Measurements from ENCODE around the gene SPG11. TPM values are rescaled to one million over a fixed set of nuclear protein-coding genes. Genes with fewer than 3 reads are reported as not detected.

SPG11 gene
- total and polyA plus RNA-seq, 4 donors = 17.3 to 65.3 (median 31.3) TPM

- TF ChIP-seq ATF3 (IDR thresholded peaks at IDR 0.05) (no peak), CTCF (IDR thresholded peaks at IDR 0.05; ENCODE audit: low read depth, low read length, missing input control) (no peak), HNF4G (IDR thresholded peaks at IDR 0.05) (no peak), NR2F2 (IDR thresholded peaks at IDR 0.05) (no peak)
These were observed 43.4 kb downstream of the SPG11 start (continued) for GRCh38 chr15:44620081-44620480.

- peaks cover 14 to 62% (median 46%) of the 10 kb centered on the region in 4 donors for H3K36me3 ChIP-seq (ENCODE audit: control insufficient read depth in 4 of 4, insufficient read depth in 3 of 4, low read depth in 1 of 4, low read length in 3 of 4)
- DNase-seq (ENCODE audit: low spot score) = no peak
These were observed 46.5 kb downstream of the SPG11 start for GRCh38 chr15:44616974-44617373.

More at GRCh38 chr15:44616974-44617373, 46.5 kb downstream of the SPG11 start:
- TF ChIP-seq GABPA (IDR thresholded peaks at IDR 0.05 in 1 of 2, conservative IDR thresholded peaks at IDR 0.05 in 1 of 2) (no peak), YY1 (IDR thresholded peaks at IDR 0.05) (no peak), MAX (IDR thresholded peaks at IDR 0.05) (no peak), REST (IDR thresholded peaks at IDR 0.05) (no peak), RXRA (IDR thresholded peaks at IDR 0.05) (no peak), ATF3 (IDR thresholded peaks at IDR 0.05) (no peak), SP1 (IDR thresholded peaks at IDR 0.05) (no peak), NR2F2 (IDR thresholded peaks at IDR 0.05) (no peak), ZBTB33 (IDR thresholded peaks at IDR 0.05) (no peak), CTCF (IDR thresholded peaks at IDR 0.05; ENCODE audit: low read depth, low read length, missing input control) (no peak), HNF4A (conservative IDR thresholded peaks at IDR 0.05) (no peak), RAD21 (IDR thresholded peaks at IDR 0.05) (no peak), FOXA2 (IDR thresholded peaks at IDR 0.05) (no peak), JUND (IDR thresholded peaks at IDR 0.05) (no peak), EGR1 (IDR thresholded peaks at IDR 0.05; ENCODE audit: low read depth in 2 of 2) (no peak), TAF1 (conservative IDR thresholded peaks at IDR 0.05) (no peak)
- Histone ChIP-seq H3K9ac (ENCODE audit: low read depth in 1 of 2, low read length in 2 of 2) (no peak overlapping the region), H3K27ac (ENCODE audit: low read depth in 1 of 2, low read length in 2 of 2) (no peak overlapping the region), H3K27me3 (ENCODE audit: control insufficient read depth in 4 of 4, insufficient read depth in 4 of 4, low read length in 3 of 4) (no peaks in the 10 kb centered on the region), H3K4me1 (ENCODE audit: control insufficient read depth in 4 of 4, insufficient read depth in 4 of 4, low read length in 3 of 4) (no peaks in the 10 kb centered on the region), H3K9me3 (ENCODE audit: control insufficient read depth in 4 of 4, low read length in 3 of 4) (no peaks in the 10 kb centered on the region), H3K4me3 (ENCODE audit: low read depth in 1 of 3, low read length in 3 of 3) (no peak overlapping the region)
- 100% methylated on average over 2 of the region's 2 CpGs for WGBS
